HG02943 (cell line): Measurements from ENCODE around the gene CHRNA4.
"Not testable (repeated sequence)": the region's sequence is repeated elsewhere in the genome, so short reads cannot be mapped to it uniquely, and the experiment has no call there.

Experiments used
- ATAC-seq: cut with Tn5 transposase; IDR thresholded peaks from one replicate; pipeline ENCODE4 v1.9.1; 2021; ENCODE audit warnings: mild to moderate bottlenecking, low read depth, moderate library complexity; ENCODE audit not compliant: unreplicated experiment

Gene CHRNA4

DNA sequence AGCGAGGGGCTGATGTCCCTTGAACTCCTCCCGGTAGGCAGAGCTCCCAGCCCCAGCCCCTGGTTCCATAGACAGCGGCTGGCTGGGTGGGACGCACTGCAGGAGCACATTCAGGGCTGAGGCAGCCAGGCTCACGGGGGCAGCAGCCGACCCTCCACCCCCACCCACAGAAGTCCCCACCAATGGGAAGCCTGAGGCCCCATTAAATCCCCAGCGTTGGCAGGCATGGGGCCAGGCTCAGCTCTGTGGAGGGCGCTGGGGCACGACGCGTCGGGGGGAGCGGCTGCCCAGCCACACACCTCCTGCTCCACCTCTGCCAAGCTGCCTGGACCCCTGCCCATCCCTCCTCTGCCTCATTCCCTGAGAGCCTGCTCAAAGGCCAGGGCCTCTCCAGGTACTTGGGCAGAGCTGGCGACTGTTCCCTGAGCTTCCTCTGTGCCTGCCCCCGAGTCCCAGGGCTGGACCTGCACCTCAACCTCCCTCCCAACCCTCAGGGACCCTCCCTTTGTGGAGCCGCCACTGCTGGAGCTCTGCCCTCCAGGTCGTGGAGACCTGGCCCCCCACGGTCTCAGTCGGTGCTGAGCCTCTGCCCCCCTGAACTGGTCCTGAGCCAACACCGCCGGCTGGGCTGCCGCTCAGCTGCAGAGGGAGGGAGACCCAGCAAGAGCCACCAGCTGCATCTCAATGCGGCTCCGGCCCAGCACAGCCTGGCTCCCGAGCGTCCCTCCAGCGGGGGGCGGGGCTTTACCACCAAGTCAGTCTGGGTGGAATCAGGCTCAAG lies 9.1 kb downstream of the CHRNA4 start:
- no peak for ATAC-seq

DNA sequence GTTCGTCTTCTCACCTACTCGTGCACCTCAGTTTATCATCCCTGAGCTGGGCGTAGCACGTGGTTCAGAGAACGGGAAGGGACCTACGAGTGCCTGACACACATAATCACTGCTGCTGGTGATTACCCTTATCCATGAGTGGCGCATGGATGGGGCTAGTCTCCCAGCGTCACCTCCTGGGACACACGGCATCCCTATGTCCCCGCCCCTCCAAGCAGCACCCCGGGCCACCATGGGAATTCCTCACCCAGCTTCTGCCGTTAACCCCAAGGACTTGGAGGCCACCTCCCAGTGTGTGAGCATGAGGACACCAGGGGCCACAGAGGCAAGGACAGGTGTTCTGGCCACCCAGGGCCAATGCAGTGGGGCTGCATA lies 9.8 kb downstream of the CHRNA4 start:
- no peak for ATAC-seq

DNA sequence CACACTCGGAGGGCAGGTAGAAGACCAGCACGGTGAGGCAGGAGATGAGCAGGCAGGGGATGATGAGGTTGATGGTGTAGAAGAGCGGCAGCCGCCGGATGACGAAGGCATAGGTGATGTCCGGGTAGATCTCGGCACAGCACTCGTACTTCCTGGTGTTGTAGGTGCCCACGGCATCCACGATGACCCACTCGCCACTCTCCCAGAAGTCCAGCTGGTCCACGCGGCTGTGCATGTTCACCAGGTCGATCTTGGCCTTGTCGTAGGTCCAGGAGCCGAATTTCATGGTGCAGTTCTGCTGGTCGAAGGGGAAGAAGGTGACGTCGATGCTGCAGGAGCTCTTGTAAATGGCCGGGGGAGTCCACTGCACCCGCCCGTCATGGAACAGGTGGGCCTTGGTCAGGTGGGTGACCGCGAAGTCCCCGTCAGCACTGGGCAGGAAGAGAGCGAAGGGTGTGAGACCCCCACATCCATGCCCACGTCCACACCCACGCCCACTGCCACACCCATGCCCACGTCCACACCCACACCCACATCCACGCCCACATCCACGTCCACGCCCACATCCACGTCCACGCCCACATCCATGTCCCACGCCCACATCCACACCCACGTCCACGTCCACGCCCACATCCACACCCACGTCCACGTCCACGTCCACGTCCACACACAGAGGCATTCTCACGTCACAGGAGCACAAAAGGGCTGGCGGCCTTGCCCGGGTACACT lies 10.4 kb downstream of the CHRNA4 start:
- ATAC-seq, result no peak

DNA sequence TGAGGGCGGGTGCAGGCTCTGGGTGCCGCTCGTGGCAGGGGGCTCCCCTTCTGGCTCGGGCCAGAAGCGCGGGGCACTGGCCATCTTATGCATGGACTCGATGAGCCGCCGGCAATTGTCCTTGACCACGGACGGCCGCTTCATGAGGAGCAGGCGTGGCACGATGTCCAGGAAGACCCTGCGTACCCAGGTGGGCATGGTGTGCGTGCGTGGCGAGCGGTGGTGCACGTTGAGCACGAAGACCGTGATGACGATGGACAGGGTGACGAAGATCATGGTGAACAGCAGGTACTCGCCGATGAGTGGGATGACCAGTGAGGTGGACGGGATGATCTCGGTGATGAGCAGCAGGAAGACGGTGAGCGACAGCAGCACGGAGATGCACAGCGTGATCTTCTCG lies 11.0 kb downstream of the CHRNA4 start:
- ATAC-seq, result no peak

DNA sequence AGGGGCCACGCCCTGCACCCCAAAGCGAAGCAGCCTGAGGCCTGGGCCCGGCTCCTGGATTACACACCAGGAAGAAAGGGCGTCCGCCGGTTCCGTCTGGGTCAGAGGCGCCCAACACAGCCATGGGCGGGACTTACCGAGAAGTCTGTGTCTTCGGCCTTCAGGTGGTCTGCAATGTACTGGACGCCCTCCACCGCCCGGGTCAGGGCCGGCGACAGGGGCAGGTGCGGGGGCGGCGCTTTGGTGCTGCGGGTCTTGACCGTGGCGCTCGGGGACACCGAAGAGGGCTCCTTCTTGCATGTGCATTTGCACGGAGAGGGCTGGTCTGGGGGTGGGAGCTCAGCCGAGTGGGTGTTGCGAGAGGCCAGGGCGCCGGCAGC lies 11.6 kb downstream of the CHRNA4 start:
- no peak for ATAC-seq

DNA sequence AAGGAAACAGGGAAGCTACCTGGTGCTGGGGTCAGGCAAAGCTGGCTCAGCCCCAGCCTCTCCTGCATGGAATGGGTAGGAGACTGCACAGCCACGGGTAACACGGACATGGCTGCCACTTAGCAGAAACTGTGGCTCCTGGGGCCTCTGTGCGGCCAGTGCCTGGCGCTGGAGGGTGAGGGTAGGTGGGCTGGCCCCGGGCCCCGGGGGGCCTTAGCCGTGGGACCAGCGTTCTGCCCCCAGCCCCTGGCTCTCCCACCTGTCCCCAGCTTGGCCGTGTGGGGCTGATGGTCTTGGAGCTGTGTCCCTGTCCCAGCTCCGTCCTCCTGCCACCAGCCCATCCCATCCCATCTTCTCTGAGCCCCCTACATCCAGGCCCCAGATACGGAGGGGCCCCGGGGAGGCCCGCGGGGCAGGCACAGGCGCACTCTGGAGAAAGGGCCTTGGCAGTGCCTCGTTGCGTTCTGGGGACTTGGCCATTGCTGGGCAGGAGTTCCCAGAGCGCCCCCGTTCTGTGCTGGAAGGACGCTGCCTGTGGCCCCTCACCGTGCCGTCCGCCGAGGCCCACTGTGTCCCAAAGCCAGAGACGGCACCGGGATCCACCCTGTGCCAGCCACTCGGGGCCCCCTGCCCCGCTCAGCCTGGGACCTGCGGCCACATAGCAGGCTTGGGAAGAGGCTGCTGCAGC lies 12.2 kb downstream of the CHRNA4 start:
- ATAC-seq, result no peak

DNA sequence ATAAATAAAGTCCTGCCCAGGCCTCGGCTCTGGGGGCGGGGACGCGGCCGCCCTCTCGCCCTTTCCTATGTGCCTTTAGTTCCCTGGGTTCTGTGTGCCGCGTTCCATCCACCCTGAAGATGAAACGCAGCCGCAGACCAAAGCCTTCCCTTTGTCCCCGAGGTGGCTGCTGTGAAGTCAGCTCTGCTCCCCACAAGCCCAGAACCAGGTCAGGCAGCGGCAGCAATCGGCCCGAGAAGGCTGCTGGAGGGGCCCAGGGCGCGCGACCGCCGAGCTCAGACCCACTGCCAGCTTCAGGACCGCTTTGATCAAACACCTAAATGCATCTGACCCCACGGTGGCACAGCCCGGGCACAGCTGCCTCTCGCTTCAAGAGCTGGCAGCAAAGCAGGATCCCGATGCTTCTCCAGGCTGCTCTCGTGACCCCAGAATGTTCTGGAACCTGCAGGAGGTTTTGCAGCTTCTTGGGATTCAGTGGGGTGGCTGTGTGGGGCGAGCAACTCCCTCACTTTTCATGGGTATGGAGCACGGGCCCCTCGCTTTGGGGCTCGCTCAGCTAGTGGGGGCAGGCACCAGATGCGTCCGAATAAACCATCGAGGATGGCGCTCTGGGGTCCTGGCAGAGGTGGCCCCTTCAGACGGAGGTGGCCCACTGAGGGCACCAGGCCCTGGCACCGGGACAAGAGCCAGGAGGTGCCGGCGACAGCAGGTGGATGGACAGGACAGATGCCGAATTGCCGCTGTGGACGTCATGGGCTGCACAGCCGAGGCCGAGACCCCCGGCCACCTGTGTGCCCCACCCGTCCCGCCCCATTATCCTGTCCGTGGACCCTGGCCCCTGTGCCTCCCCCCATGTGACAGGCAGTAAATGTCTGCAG lies 13.0 kb downstream of the CHRNA4 start:
- no peak for ATAC-seq

DNA sequence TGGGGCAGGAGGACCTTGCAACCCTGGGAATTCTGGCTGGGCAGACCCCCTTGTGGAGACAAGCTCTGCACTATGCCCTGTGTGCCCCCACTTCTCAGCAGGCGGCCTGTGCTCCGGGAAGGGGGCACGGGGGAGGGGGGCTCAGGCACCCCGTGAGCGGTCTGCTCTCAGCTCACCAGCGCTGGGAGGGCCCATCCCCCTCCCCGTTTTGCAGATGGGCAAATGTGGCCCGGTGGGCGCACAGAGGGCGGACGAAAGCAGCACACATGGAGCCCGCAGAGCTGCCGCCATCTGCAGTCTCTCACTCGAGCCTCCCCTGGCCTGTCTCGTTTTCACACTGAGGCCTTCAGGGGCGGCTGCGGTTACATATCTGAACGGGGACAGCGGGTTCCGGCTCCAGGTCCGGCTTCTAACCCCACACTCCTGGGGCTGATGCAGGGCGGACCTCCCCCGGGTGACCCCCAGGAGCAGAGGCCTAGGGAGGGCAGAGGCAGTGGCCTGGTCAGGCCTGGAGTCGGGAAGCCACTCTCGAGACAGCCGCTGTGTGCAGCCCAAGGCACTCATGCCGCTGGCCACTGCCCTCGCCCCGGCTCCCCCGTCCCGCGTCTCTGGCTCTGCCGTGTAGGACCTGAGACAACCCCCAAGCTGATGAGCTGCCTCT lies 13.9 kb downstream of the CHRNA4 start:
- ATAC-seq, result no peak

DNA sequence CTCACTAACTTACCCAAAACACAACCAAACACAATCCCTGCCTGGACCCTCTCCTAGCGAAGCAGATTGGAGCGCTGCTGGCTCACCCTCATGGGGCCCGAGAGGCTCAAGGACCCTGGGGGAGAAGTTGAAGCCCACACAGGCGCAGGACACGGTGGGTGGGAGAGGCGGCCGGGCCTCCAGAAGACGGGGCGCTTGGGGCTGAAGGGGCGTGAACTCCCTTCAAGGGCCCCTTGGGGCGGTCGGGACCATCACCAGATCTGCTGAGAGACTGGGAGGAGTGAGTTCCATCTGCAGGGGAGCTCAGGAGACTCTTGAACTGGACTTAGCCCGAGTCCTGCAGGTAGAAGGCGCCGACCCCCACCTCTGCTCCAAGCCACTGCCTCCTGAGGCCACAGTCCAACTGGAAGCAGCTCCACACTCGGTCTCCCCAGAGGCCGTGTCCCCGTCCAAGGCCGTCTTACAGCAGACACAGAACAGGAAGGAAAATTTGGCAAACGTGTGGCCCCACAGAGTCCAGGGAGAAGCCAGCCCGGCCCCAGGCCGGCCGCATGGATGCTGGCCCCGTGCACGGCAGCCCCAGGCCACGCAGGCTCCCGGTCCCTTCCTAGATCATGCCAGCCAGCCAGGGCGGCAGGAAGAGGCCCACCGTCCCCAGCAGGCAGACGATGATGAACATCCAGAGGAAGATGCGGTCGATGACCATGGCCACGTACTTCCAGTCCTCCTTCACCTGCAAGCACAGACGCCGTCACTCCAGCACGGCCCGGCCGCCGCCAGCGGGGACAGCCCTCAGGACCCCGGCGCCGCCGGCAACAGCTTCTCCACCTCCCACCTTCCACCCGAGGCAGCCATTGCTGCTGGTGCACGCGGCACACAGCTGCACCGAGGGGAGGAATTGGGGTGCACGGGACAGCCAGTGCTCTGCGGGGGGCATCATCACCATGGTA lies 14.7 kb downstream of the CHRNA4 start:
- no peak for ATAC-seq

DNA sequence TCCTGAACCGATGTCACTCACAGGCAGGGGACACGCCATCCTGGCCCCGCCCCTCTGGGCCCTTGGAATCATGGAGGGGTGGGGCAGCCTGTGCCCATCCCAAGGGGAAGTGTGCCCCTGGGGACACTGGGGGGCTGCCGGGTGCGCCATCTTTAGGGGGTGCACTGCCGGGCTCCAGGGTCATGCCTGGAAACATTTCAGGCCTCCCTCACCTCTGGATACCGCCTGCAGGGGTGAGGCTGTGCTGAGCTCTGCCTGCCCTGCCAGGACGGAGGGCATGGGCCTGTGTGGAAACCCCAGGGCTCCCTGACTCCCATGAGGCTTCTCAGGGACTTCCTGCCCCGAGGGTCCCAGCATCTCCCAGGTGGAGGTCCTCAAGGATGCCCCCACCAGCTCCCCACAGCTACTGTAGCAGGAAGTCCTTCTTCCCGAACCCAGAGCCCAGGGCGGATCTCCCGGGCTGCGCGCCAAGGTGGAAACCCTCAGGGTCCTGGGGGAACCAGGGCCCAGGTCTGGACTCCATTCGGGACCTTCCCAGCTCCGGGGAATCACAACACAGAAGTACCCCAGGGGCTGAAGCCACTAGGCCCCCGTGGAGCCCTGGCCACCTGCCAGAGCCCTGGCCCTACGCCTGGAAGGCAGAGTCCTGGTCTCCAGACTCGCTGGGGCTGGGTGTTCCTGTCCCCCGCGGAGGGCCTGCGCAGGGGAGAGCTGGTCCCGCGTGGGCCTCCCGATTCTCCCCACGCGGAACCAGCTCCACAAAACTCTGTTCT lies 15.6 kb downstream of the CHRNA4 start:
- no peak for ATAC-seq

DNA sequence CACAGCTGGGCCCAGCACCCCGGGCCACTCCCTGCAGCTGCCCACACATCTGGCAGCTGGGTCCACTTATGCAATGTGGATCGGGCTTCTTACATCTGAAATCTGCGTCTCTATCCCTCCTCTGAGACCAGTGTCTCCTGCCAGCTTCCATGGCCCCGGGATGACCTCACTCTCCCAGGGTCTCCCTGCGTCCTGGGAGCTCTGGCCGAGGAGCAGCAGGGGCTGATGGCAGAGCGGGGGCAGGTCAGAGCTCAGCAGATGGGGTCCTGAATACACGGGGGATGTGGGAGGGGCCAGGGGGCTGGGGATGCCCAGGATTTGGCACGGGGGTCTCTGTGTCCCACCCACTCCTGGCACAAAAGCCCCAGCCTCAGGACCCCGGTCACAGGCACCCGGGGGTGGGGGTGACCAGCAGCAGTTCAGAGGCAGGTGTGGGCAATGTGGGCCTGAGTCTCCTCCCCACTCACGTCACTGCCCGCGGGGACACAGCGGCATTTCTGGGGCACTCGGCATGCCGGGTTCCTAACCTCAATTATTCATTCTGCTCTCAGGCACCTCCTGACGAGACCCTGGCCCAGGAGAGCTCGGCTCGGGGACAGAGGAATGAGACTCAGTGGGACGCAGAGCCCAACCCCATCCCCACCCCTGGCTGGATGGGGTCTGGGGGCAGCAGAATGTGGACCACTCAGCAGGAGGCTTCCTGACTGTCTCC lies 16.4 kb downstream of the CHRNA4 start:
- no peak for ATAC-seq

DNA sequence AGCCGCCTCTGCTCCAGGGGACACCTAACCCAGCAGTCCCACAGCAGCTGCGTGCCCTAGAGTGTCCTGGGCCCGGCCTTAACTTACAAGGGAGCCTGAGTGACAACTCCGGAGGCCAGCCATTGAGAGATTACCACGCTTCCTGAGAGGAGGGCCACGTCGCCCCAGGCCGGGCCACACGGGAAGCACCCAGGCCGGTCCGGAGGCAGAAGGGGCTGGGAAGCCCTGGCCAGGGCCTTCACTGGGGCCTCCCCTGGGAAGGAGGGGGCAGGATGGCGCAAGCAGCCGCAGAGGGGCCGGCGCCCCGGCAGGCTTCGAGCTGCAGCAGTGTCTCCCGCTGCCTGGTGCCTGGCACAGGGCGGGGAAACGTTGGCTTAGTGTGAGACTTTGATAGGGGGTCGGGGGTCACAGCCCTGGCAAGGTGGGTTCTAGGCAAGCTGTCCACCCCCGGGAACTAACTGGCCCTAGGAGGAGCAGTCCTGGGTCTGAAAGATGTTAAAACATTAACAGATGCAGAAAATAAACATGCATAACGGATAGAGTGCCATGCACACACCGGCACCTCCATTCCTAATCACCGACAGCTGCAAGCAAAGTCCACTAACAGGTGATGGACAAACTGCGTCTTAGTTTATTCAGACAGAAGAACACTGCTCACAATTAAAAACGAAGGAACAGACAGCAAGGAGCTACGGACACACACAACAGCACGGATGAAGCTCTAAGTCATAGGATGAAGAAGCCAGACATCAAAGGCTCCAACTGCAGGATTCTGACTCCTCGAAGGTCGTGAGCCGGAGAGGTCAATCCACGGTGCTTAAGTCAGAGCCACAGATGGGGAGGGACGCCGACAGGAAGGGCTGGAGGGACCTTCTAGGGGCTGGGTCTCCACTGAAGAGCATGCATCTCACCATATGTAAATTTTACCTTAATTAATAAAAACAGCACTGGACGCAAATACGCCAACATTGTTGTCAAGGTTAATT lies 17.4 kb downstream of the CHRNA4 start:
- ATAC-seq, result no peak

DNA sequence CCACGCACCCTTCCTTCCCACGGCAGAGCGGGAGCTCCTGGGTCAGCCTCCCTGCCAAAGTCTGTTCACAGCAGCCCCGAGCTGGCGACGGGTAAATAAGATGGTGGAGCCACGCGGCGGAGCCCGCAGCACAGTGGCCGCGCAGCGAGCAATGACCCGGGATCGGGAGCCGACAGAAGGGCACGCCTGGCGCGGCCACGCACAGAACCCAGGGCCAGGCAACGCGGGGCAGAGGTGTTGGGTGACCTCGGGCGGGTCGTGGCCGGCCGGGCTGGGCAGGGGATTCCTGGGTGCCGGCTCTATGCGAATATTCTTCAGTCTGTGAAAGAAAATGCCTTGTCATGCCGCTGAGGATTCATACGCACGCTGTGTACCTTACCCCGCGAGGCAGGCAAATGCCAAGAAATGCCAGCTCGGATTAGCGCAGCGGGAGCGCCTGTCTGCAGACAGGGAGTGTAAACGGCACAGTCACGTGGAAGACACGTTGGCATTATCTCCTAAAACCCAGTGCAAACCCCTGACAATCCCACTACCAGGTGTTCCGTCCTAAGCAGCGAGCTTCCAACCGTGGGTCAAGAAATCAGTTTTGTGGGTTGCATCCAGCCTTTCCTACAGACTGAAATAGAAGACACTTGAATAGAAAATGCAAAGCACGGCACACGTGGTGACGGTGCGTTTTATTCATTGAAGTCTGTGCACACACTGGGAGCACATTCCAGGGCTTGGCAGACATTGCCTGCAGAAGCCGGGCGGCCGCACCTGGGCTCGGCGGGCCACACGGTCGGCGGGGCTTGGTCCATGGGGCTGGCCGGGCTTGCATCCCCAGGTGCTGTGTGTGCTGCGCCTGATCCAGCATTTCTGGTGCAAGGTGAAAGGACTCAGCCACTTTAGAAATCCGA lies 18.3 kb downstream of the CHRNA4 start:
- no peak for ATAC-seq

DNA sequence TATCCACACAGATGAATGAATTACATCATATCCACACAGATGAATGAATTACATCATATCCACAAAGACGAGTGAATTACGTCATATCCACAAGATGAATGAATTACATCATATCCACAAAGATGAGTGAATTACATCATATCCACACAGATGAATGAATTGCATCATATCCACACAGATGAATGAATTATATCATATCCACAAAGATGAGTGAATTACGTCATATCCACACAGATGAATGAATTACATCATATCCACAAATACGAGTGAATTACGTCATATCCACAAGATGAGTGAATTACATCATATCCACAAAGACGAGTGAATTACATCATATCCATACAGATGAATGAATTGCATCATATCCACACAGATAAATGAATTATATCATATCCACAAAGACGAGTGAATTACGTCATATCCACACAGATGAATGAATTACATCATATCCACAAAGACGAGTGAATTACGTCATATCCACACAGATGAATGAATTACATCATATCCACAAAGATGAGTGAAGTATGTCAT lies 20.9 kb downstream of the CHRNA4 start:
- ATAC-seq, result not testable (repeated sequence)
